ENCODE measurements around the gene ADARB2. TPM values are rescaled to one million over a fixed set of nuclear protein-coding genes. Genes with fewer than 3 reads are reported as not detected.
"Not testable (repeated sequence)": the region's sequence is repeated elsewhere in the genome, so short reads cannot be mapped to it uniquely, and the experiment has no call there.

ADARB2 gene
- total and polyA plus RNA-seq, 8 donors: 0.41 to 0.92 (median 0.76) TPM

DNA sequence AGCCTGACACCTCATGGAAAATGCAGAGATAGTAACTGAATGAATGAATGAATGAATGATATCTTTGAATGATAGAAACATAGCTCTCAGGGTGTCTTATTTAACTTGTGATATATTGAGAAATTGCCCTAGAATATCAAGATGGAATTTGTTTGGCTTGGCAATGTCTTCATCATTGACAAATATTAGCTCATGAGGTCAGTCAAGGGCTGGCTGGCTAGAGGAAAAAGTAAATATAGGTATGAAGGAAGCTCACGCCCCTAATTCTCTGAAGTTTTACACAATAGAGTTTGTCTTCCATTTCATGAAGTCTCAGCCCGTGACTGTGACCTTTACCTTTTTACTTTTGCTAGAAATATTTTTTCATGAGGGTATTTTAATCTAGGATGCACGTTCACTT lies 305.2 kb downstream of the ADARB2 start:
- TF ChIP-seq CTCF (IDR thresholded peaks at IDR 0.05): no peak
- H3K36me3 ChIP-seq: no peaks in the 10 kb centered on the region
- ATAC-seq (peak; percentile 76), DNase-seq (no peak)
- intact Hi-C loops (cut with DNase I): no loop called here
- H3K4me3 ChIP-seq: no peak overlapping the region
- no peaks in the 10 kb centered on the region for H3K27me3 ChIP-seq
- peaks cover 0 to 19% of the 10 kb centered on the region in 2 donors for H3K9me3 ChIP-seq
- H3K27ac ChIP-seq: no peak overlapping the region
- no peaks in the 10 kb centered on the region for H3K4me1 ChIP-seq

- Histone ChIP-seq H3K27me3 (no peaks in the 10 kb centered on the region), H3K36me3 (no peaks in the 10 kb centered on the region), H3K4me1 (no peaks in the 10 kb centered on the region), H3K27ac (no peak overlapping the region), H3K9me3 (peaks cover 0 to 19% of the 10 kb centered on the region in 2 donors), H3K4me3 (no peak overlapping the region)
- DNase-seq (no peak), ATAC-seq (no peak)
- TF ChIP-seq CTCF (IDR thresholded peaks at IDR 0.05): no peak
- intact Hi-C loops (cut with DNase I): no loop called here
Measured at GRCh38 chr10:1431229-1431628, 306.1 kb downstream of the ADARB2 start.

- intact Hi-C loops (cut with DNase I); ATAC-seq; DNase-seq: not testable (repeated sequence)
Measured at GRCh38 chr10:1427521-1428186, 309.7 kb downstream of the ADARB2 start.

DNA sequence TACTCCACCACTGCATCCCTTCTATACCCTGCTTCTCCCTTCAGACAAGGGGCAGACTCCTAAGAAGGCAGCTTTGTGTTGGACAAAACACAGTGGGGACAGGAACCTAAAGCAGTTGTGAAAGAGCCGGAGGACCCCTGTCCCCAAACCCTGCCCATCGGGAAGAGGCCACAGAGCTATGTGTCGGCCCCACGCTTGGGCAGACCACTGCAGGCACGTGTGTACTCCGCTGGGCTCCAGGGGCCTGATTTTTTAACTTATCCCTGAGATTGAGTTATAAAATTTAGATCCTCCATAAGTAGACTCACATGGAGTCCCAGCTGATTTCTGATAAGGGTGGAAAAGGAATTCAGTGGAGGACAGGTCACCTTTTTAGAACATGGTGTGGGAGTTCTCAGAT lies 310.5 kb downstream of the ADARB2 start:
- DNase-seq: no peak

More at GRCh38 chr10:1427521-1428186, 309.7 kb downstream of the ADARB2 start:
- not testable (repeated sequence) for H3K27ac ChIP-seq, H3K4me1 ChIP-seq, H3K4me3 ChIP-seq, H3K36me3 ChIP-seq, H3K27me3 ChIP-seq
- peaks cover 0 to 19% of the 10 kb centered on the region in 2 donors for H3K9me3 ChIP-seq

GRCh38 chr10:1425879-1426278 lies 311.4 kb downstream of the ADARB2 start:
- no peak for ATAC-seq
- intact Hi-C loops (cut with DNase I): no loop called here

More for the DNA sequence above, 310.5 kb downstream of the ADARB2 start:
- ATAC-seq: no peak
- H3K27me3 ChIP-seq: peaks cover 0 to 7% of the 10 kb centered on the region in 2 donors
- H3K36me3 ChIP-seq: no peaks in the 10 kb centered on the region
- no peak overlapping the region for H3K4me3 ChIP-seq
- peaks cover 0 to 18% of the 10 kb centered on the region in 2 donors for H3K9me3 ChIP-seq
- H3K27ac ChIP-seq: no peak overlapping the region
- intact Hi-C loops (cut with DNase I): no loop called here
- H3K4me1 ChIP-seq: no peaks in the 10 kb centered on the region
- TF ChIP-seq CTCF (IDR thresholded peaks at IDR 0.05): no peak

More at GRCh38 chr10:1425879-1426278, 311.4 kb downstream of the ADARB2 start:
- no peaks in the 10 kb centered on the region for H3K36me3 ChIP-seq
- H3K27ac ChIP-seq: no peak overlapping the region
- H3K9me3 ChIP-seq: peaks cover 0 to 9% of the 10 kb centered on the region in 2 donors
- no peak for TF ChIP-seq CTCF (IDR thresholded peaks at IDR 0.05)
- H3K4me1 ChIP-seq: no peaks in the 10 kb centered on the region
- H3K27me3 ChIP-seq: peaks cover 0 to 11% of the 10 kb centered on the region in 2 donors
- no peak for DNase-seq
- H3K4me3 ChIP-seq: no peak overlapping the region
